Umbilical cord (tissue), 2 donors: ENCODE measurements around the gene E2F1. TPM values are rescaled to one million over a fixed set of nuclear protein-coding genes. Genes with fewer than 3 reads are reported as not detected.

Experiments used
- DNase-seq: peaks from one replicate; pipeline ENCODE4 v3.0.0-alpha.2; 2015; ENCODE audit warnings: low spot score
- total RNA-seq: library from RNA; depleted of rRNA; stranded (reverse); fragments of >200 nt; gene quantifications from one replicate; pipeline ENCODE4 v1.2.3, GENCODE V29; 2014; ENCODE audit warnings: low replicate concordance; ENCODE audit not compliant: insufficient read depth

The E2F1 gene
- 8.7 TPM for total RNA-seq

GRCh38 chr20:33686100-33686983 is at the start of gene E2F1:
Gene E2F1 (minus strand): TSS chr20:33686385. CDS start chr20:33686264, 121 bp downstream.
- peak; percentile 96 for DNase-seq

- peak; percentile 76 for DNase-seq
Measured at GRCh38 chr20:33733654-33734576, 47.7 kb upstream of the E2F1 start.

GRCh38 chr20:33732166-33732970 is 46.2 kb upstream of the E2F1 start:
- peak; percentile 94 for DNase-seq

GRCh38 chr20:33731693-33732165 is 45.5 kb upstream of the E2F1 start, which contains the start of gene ZNF341:
Gene ZNF341 (plus strand): TSS chr20:33731996. CDS start chr20:33732022, 26 bp downstream.
- DNase-seq = peak; percentile 90

- no peak for DNase-seq
Measured at GRCh38 chr20:33730946-33731692, 44.9 kb upstream of the E2F1 start.

- DNase-seq = peak; percentile 34
Measured at GRCh38 chr20:33729101-33729500, 42.9 kb upstream of the E2F1 start.

GRCh38 chr20:33728463-33728862 is 42.3 kb upstream of the E2F1 start:
- no peak for DNase-seq

GRCh38 chr20:33727806-33728205 is 41.6 kb upstream of the E2F1 start:
- no peak for DNase-seq

- DNase-seq = no peak
Measured at GRCh38 chr20:33727115-33727479, 40.9 kb upstream of the E2F1 start.

GRCh38 chr20:33725607-33726264 is 39.6 kb upstream of the E2F1 start:
- no peak for DNase-seq

GRCh38 chr20:33724439-33725094 is 38.4 kb upstream of the E2F1 start:
- DNase-seq = no peak

- DNase-seq = no peak
Measured at GRCh38 chr20:33721391-33722140, 35.4 kb upstream of the E2F1 start.

- peak; percentile 99 for DNase-seq
Measured at GRCh38 chr20:33719989-33720709, 34.0 kb upstream of the E2F1 start, which contains the start of gene PXMP4. Gene PXMP4 (minus strand): TSS chr20:33720310. CDS start chr20:33720207, 103 bp downstream.

- DNase-seq = no peak
Measured at GRCh38 chr20:33719277-33719988, 33.2 kb upstream of the E2F1 start.

GRCh38 chr20:33716498-33716897 is 30.3 kb upstream of the E2F1 start:
- DNase-seq = no peak

GRCh38 chr20:33713865-33714367 is 27.7 kb upstream of the E2F1 start:
- DNase-seq = no peak

- DNase-seq = no peak
Measured at GRCh38 chr20:33711446-33711738, 25.2 kb upstream of the E2F1 start.
